Progenitor cell of endocrine pancreas (in vitro differentiated cells): ENCODE results near the gene MRPL1. TPM values are rescaled to one million over a fixed set of nuclear protein-coding genes. Genes with fewer than 3 reads are reported as not detected.

ENCODE experiments used
- DNase-seq: peaks from one replicate; pipeline ENCODE4 v3.0.0; 2021; ENCODE audit warnings: low spot score; ENCODE audit not compliant: unreplicated experiment
- H3K27ac Mint-ChIP-seq: 2 replicates; pipeline ENCODE4 v1.8.0; 2021; ENCODE audit warnings: mild to moderate bottlenecking, moderate library complexity, mixed read lengths
- H3K27me3 Mint-ChIP-seq: 2 replicates; pipeline ENCODE4 v1.8.0; 2021; ENCODE audit warnings: mixed read lengths
- H3K36me3 Mint-ChIP-seq: 2 replicates; pipeline ENCODE4 v1.8.0; 2022; ENCODE audit warnings: mixed read lengths; ENCODE audit not compliant: insufficient read depth
- H3K4me1 Mint-ChIP-seq: 2 replicates; pipeline ENCODE4 v1.8.0; 2021; ENCODE audit warnings: low read depth, mixed read lengths
- H3K4me3 Mint-ChIP-seq: 2 replicates; pipeline ENCODE4 v1.8.0; 2021; ENCODE audit warnings: low read depth, mild to moderate bottlenecking, moderate library complexity, mixed read lengths
- H3K9me3 Mint-ChIP-seq: 2 replicates; pipeline ENCODE4 v1.8.0; 2021; ENCODE audit warnings: low read depth, mixed read lengths
- CTCF ChIP-seq: fragments of 200-600 bp; sonication (generic); IDR thresholded peaks from one replicate; pipeline ENCODE4 v1.5.0; 2021; ENCODE audit warnings: antibody characterized with exemption, mild to moderate bottlenecking; ENCODE audit not compliant: unreplicated experiment
- total RNA-seq: library from RNA; stranded (reverse); gene quantifications from 2 replicates; pipeline ENCODE4 v1.2.1, GENCODE V29; 2021

The MRPL1 gene
- total RNA-seq, 1 donor from 2014 or later = 32.7 TPM

- no peak for DNase-seq
- no peak overlapping the region for H3K4me3 Mint-ChIP-seq
- no peaks in the 10 kb centered on the region for H3K27me3 Mint-ChIP-seq
- no peak for TF ChIP-seq CTCF
- H3K9me3 Mint-ChIP-seq = peaks cover 9% of the 10 kb centered on the region
- no peak overlapping the region for H3K27ac Mint-ChIP-seq
- peaks cover 2% of the 10 kb centered on the region for H3K4me1 Mint-ChIP-seq
- H3K36me3 Mint-ChIP-seq = peaks cover 24% of the 10 kb centered on the region
These were observed 59.8 kb downstream of the MRPL1 start for GRCh38 chr4:77922158-77923094.

GRCh38 chr4:77927991-77928925 is 65.6 kb downstream of the MRPL1 start:
- Mint-ChIP-seq H3K27me3 (no peaks in the 10 kb centered on the region), H3K4me1 (no peaks in the 10 kb centered on the region), H3K4me3 (no peak overlapping the region), H3K27ac (no peak overlapping the region), H3K9me3 (peaks cover 9% of the 10 kb centered on the region), H3K36me3 (peaks cover 19% of the 10 kb centered on the region)
- no peak for DNase-seq
- no peak for TF ChIP-seq CTCF

- H3K36me3 Mint-ChIP-seq = peaks cover 11% of the 10 kb centered on the region
- TF ChIP-seq CTCF = no peak
- H3K9me3 Mint-ChIP-seq = peaks cover 9% of the 10 kb centered on the region
- H3K27ac Mint-ChIP-seq = no peak overlapping the region
- no peak for DNase-seq
- H3K27me3 Mint-ChIP-seq = no peaks in the 10 kb centered on the region
- H3K4me1 Mint-ChIP-seq = no peaks in the 10 kb centered on the region
- no peak overlapping the region for H3K4me3 Mint-ChIP-seq
These were observed 67.6 kb downstream of the MRPL1 start for GRCh38 chr4:77930154-77930639.

GRCh38 chr4:77930876-77931275 is 68.2 kb downstream of the MRPL1 start:
- H3K27ac Mint-ChIP-seq = no peak overlapping the region

More at GRCh38 chr4:77930876-77931275, 68.2 kb downstream of the MRPL1 start:
- Mint-ChIP-seq H3K27me3 (no peaks in the 10 kb centered on the region), H3K9me3 (peaks cover 9% of the 10 kb centered on the region), H3K4me3 (no peak overlapping the region), H3K36me3 (peaks cover 9% of the 10 kb centered on the region), H3K4me1 (no peaks in the 10 kb centered on the region)
- DNase-seq = no peak
- TF ChIP-seq CTCF = no peak
